ENCODE measurements around the gene ADGRG4.

DNA sequence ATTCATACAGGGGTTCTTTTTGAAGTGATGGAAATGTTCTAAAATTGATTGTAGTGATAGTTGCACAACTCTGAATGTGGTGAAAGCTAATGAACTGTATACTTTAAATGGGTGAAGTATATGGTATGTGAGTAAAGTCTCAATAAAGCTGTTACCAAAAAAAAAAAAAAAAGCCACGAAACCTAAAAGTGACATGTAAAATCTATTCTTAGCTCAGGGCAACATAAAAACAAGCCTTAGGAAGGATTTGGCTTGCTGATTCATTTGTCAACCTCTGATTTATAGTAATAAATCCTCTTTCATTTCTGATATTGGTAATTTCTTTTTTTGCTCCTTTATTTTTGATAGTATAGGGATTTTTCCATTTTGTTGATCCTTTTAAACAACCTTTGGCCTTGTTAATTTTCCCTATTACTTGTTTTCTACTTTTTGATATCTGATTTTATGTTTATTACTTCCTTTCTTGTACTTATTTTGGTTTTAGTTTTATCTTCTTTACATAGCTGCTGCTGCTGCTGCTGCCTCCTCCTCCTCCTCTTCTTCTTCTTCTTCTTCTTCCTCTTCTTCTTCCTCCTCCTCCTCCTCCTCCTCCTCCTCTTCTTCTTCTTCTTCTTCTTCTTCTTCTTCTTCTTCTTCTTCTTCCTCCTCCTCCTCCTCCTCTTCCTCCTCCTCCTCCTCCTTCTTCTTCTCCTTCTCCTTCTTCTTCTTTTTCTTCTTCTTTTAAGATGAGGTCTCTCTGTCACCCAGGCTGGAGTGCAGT lies 79.4 kb downstream of the ADGRG4 start:
- no peak for TF ChIP-seq EZH2phosphoT487 (IDR thresholded peaks at IDR 0.05; ENCODE audit: borderline replicate concordance, low read length)
- TF ChIP-seq, protein P1, sequence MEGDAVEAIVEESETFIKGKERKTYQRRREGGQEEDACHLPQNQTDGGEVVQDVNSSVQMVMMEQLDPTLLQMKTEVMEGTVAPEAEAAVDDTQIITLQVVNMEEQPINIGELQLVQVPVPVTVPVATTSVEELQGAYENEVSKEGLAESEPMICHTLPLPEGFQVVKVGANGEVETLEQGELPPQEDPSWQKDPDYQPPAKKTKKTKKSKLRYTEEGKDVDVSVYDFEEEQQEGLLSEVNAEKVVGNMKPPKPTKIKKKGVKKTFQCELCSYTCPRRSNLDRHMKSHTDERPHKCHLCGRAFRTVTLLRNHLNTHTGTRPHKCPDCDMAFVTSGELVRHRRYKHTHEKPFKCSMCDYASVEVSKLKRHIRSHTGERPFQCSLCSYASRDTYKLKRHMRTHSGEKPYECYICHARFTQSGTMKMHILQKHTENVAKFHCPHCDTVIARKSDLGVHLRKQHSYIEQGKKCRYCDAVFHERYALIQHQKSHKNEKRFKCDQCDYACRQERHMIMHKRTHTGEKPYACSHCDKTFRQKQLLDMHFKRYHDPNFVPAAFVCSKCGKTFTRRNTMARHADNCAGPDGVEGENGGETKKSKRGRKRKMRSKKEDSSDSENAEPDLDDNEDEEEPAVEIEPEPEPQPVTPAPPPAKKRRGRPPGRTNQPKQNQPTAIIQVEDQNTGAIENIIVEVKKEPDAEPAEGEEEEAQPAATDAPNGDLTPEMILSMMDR (conservative IDR thresholded peaks at IDR 0.05; ENCODE audit: low read depth, low read length), result no peak

Data from PC-3 (cell line).